SK-N-SH treated with all-trans-retinoic acid at 6 μM for 48 hours (cell line): ENCODE results near the gene FAM89B.

Experiments
- TCF4 ChIP-seq: fragments of 250-450 bp; sonication (Bioruptor Pico); IDR thresholded peaks from 2 replicates; pipeline ENCODE4 v1.8.0; 2021; ENCODE audit warnings: mild to moderate bottlenecking, moderate library complexity, borderline replicate concordance
- ZFP3 ChIP-seq: fragments of 250-450 bp; sonication (Bioruptor Pico); IDR thresholded peaks from 2 replicates; pipeline ENCODE4 v1.5.0; 2020; ENCODE audit warnings: mild to moderate bottlenecking, moderate library complexity

GRCh38 chr11:65585396-65586246 lies 13.3 kb downstream of the FAM89B start:
- TF ChIP-seq TCF4 (CRISPR knock-in tag) = no peak
- no peak for TF ChIP-seq ZFP3
